Keratinocyte (primary cell): Measurements from ENCODE around the gene KAT7. TPM values are rescaled to one million over a fixed set of nuclear protein-coding genes. Genes with fewer than 3 reads are reported as not detected.

Source experiments
- DNase-seq: peaks from one replicate; pipeline ENCODE4 v3.0.0-alpha.2; 2011; ENCODE audit warnings: low read depth, missing footprints, low spot score
- FAIRE-seq: peaks from 2 replicates; lab custom pipeline; 2011; peaks lifted over from hg19 to GRCh38; lab: Jason Lieb, UNC
- H2AFZ ChIP-seq: 2 replicates; pipeline ENCODE4 v1.6.0; 2012; ENCODE audit warnings: low read length, control low read depth, inconsistent platforms; ENCODE audit not compliant: control insufficient read depth
- H3K27ac ChIP-seq: 2 replicates; pipeline ENCODE4 v1.5.1; 2011; ENCODE audit warnings: low read length; ENCODE audit not compliant: control insufficient read depth, insufficient read depth
- H3K27me3 ChIP-seq: 3 replicates; pipeline ENCODE4 v1.6.0; 2011; ENCODE audit warnings: low read length; ENCODE audit not compliant: control insufficient read depth, insufficient read depth; ENCODE audit errors: extremely low read depth
- H3K36me3 ChIP-seq, 2 experiments: 2 replicates in 1 of 2; 3 replicates in 1 of 2; pipeline ENCODE4 v1.5.1; 2011; ENCODE audit warnings: low read length in 2 of 2, mild to moderate bottlenecking in 1 of 2; ENCODE audit not compliant: control insufficient read depth in 2 of 2, insufficient read depth in 2 of 2; ENCODE audit errors: extremely low read depth in 1 of 2
- H3K4me1 ChIP-seq: 3 replicates; pipeline ENCODE4 v1.5.1; 2011; ENCODE audit warnings: low read length; ENCODE audit not compliant: control insufficient read depth, insufficient read depth; ENCODE audit errors: extremely low read depth
- H3K4me2 ChIP-seq: 3 replicates; pipeline ENCODE4 v1.6.0; 2011; ENCODE audit warnings: low read depth, low read length; ENCODE audit not compliant: control insufficient read depth, insufficient read depth; ENCODE audit errors: extremely low read depth
- H3K4me3 ChIP-seq, 3 experiments: fragments of 200-600 bp in 1 of 3; sonication (generic) in 1 of 3; 2 replicates in 2 of 3; 3 replicates in 1 of 3; pipeline ENCODE4 v1.5.1; 2011 to 2016; ENCODE audit warnings: low read length in 3 of 3, mild to moderate bottlenecking in 3 of 3, control low read depth in 2 of 3, inconsistent platforms in 1 of 3, low read depth in 1 of 3, mixed read lengths in 1 of 3, mixed run types in 1 of 3, moderate library complexity in 1 of 3; ENCODE audit not compliant: control insufficient read depth in 2 of 3, insufficient read depth in 2 of 3; ENCODE audit errors: extremely low read depth in 1 of 3
- H3K79me2 ChIP-seq: 2 replicates; pipeline ENCODE4 v1.6.0; 2012; ENCODE audit warnings: low read length; ENCODE audit not compliant: control insufficient read depth, insufficient read depth
- H3K9ac ChIP-seq: 3 replicates; pipeline ENCODE4 v1.6.0; 2011; ENCODE audit warnings: low read length; ENCODE audit not compliant: control insufficient read depth, insufficient read depth; ENCODE audit errors: extremely low read depth
- H3K9me1 ChIP-seq: 3 replicates; pipeline ENCODE4 v1.6.0; 2011; ENCODE audit warnings: low read length; ENCODE audit not compliant: control insufficient read depth, insufficient read depth; ENCODE audit errors: extremely low read depth
- H3K9me3 ChIP-seq: 2 replicates; pipeline ENCODE4 v1.5.1; 2012; ENCODE audit warnings: low read depth, low read length; ENCODE audit not compliant: control insufficient read depth
- H4K20me1 ChIP-seq: 3 replicates; pipeline ENCODE4 v1.6.0; 2011; ENCODE audit warnings: low read length; ENCODE audit not compliant: control insufficient read depth, insufficient read depth; ENCODE audit errors: extremely low read depth
- CTCF ChIP-seq, 3 experiments: IDR thresholded peaks in 1 of 3; conservative IDR thresholded peaks in 1 of 3; optimal IDR thresholded peaks in 1 of 3; 2 replicates in 2 of 3; 3 replicates in 1 of 3; pipeline versions ENCODE3 to v1.5.1; 2011; ENCODE audit warnings: low read length in 3 of 3, mild to moderate bottlenecking in 3 of 3, moderate library complexity in 2 of 3, control low read depth in 1 of 3, inconsistent platforms in 1 of 3; ENCODE audit not compliant: insufficient read depth in 2 of 3; ENCODE audit errors: extremely low read depth in 1 of 3
- EZH2 ChIP-seq: IDR thresholded peaks from one replicate; pipeline ENCODE4 v1.6.1; 2012; ENCODE audit warnings: inconsistent platforms, mild to moderate bottlenecking, low read length, moderate library complexity
- dilution Hi-C: fragments of 300-500 bp; cut with MboI; formaldehyde crosslinking; loops from one replicate; pipeline ENCODE4 v1.7.0; 2020; ENCODE audit warnings: low sequenced_read_pairs; ENCODE audit not compliant: extremely low pct_ligation_motif_present
- polyA plus RNA-seq, 5 experiments: library from polyadenylated mRNA; depleted of rRNA in 3 of 5; stranded (reverse) in 3 of 5; stranded (forward) in 1 of 5; unstranded in 1 of 5; fragments of >200 nt; gene quantifications; 1 replicate in 1 of 5; 2 replicates in 3 of 5; 3 replicates in 1 of 5; pipeline versions ENCODE4 v1.2.1 to v1.2.3, GENCODE V29; 2011 to 2012; ENCODE audit warnings: missing spikeins in 2 of 5, low read depth in 1 of 5, low replicate concordance in 1 of 5

Gene KAT7
- polyA plus RNA-seq, 1 donor (not counting 4 experiments of a cell fraction or from before 2014, with no cell fraction given): 19.7 TPM

- H3K27ac ChIP-seq: no peak overlapping the region
- H3K9me3 ChIP-seq: no peaks in the 10 kb centered on the region
- peaks cover 6% of the 10 kb centered on the region for H3K4me1 ChIP-seq
- H2AFZ ChIP-seq: no peak overlapping the region
- DNase-seq (no peak), FAIRE-seq (no peak)
- dilution Hi-C loops: no loop called here
- H4K20me1 ChIP-seq: peaks cover 4% of the 10 kb centered on the region
- H3K4me3 ChIP-seq: no peak overlapping the region
- TF ChIP-seq CTCF (optimal IDR thresholded peaks at IDR 0.05 in 1 of 3, IDR thresholded peaks at IDR 0.05 in 1 of 3, conservative IDR thresholded peaks at IDR 0.05 in 1 of 3; ENCODE audit: extremely low read depth in 1 of 3, insufficient read depth in 2 of 3, low read length in 3 of 3) (no peak), EZH2 (no peak)
- H3K79me2 ChIP-seq: peaks cover 46% of the 10 kb centered on the region
- peaks cover 19 to 37% of the 10 kb centered on the region in 2 experiments for H3K36me3 ChIP-seq
- no peaks in the 10 kb centered on the region for H3K27me3 ChIP-seq
- no peak overlapping the region for H3K4me2 ChIP-seq
- H3K9ac ChIP-seq: no peak overlapping the region
- peaks cover 2% of the 10 kb centered on the region for H3K9me1 ChIP-seq
These were observed 6.9 kb downstream of the KAT7 start for GRCh38 chr17:49795372-49795771.

GRCh38 chr17:49798182-49798581 lies 9.7 kb downstream of the KAT7 start:
- Histone ChIP-seq H3K9ac (no peak overlapping the region), H4K20me1 (no peaks in the 10 kb centered on the region), H3K4me2 (no peak overlapping the region), H3K27ac (no peak overlapping the region), H3K79me2 (peaks cover 27% of the 10 kb centered on the region), H3K4me3 (no peak overlapping the region), H3K9me3 (no peaks in the 10 kb centered on the region), H3K36me3 (peaks cover 16 to 26% of the 10 kb centered on the region in 2 experiments), H3K9me1 (no peaks in the 10 kb centered on the region), H3K27me3 (no peaks in the 10 kb centered on the region), H2AFZ (no peak overlapping the region), H3K4me1 (no peaks in the 10 kb centered on the region)
- FAIRE-seq (no peak), DNase-seq (no peak)
- dilution Hi-C loops: no loop called here
- TF ChIP-seq EZH2: no peak

GRCh38 chr17:49798738-49799137 lies 10.3 kb downstream of the KAT7 start:
- dilution Hi-C loops: no loop called here

More at GRCh38 chr17:49798738-49799137, 10.3 kb downstream of the KAT7 start:
- Histone ChIP-seq H2AFZ (no peak overlapping the region), H3K9ac (no peak overlapping the region), H3K4me2 (no peak overlapping the region), H3K36me3 (peaks cover 16 to 25% of the 10 kb centered on the region in 2 experiments), H3K4me1 (no peaks in the 10 kb centered on the region), H3K27me3 (no peaks in the 10 kb centered on the region), H3K9me3 (no peaks in the 10 kb centered on the region), H3K27ac (no peak overlapping the region), H3K4me3 (no peak overlapping the region), H3K79me2 (peaks cover 25% of the 10 kb centered on the region), H3K9me1 (no peaks in the 10 kb centered on the region), H4K20me1 (no peaks in the 10 kb centered on the region)
- DNase-seq (no peak), FAIRE-seq (no peak)
- TF ChIP-seq EZH2 (no peak), CTCF (optimal IDR thresholded peaks at IDR 0.05 in 1 of 3, IDR thresholded peaks at IDR 0.05 in 1 of 3, conservative IDR thresholded peaks at IDR 0.05 in 1 of 3; ENCODE audit: extremely low read depth in 1 of 3, insufficient read depth in 2 of 3, low read length in 3 of 3) (no peak)
